ENCODE results near the gene AP1B1.
"Not testable (repeated sequence)": the region's sequence is repeated elsewhere in the genome, so short reads cannot be mapped to it uniquely, and the experiment has no call there.

Gene AP1B1

GRCh38 chr22:29388759-29389090, 355 bp upstream of the AP1B1 start:
- DNase-seq (ENCODE audit: low read depth in 2 of 2, low spot score in 1 of 2): no peak

GRCh38 chr22:29386708-29387107, 1.7 kb downstream of the AP1B1 start:
- DNase-seq (ENCODE audit: low read depth in 2 of 2, low spot score in 1 of 2): no peak

- no peak for DNase-seq (ENCODE audit: low read depth in 2 of 2, low spot score in 1 of 2)
Measured at GRCh38 chr22:29385748-29386147, 2.6 kb downstream of the AP1B1 start.

- DNase-seq (ENCODE audit: low read depth in 2 of 2, low spot score in 1 of 2): no peak
Measured at GRCh38 chr22:29385151-29385704, 3.1 kb downstream of the AP1B1 start.

GRCh38 chr22:29383740-29384139, 4.6 kb downstream of the AP1B1 start:
- no peak for DNase-seq (ENCODE audit: low read depth in 2 of 2, low spot score in 1 of 2)

GRCh38 chr22:29382580-29383302, 5.6 kb downstream of the AP1B1 start:
- DNase-seq (ENCODE audit: low read depth in 2 of 2, low spot score in 1 of 2): no peak

GRCh38 chr22:29380856-29381255, 7.5 kb downstream of the AP1B1 start:
- no peak for DNase-seq (ENCODE audit: low read depth in 2 of 2, low spot score in 1 of 2)

GRCh38 chr22:29380032-29380781, 8.2 kb downstream of the AP1B1 start:
- no peak for DNase-seq (ENCODE audit: low read depth in 2 of 2, low spot score in 1 of 2)

GRCh38 chr22:29379258-29379657, 9.1 kb downstream of the AP1B1 start:
- DNase-seq (ENCODE audit: low read depth in 2 of 2, low spot score in 1 of 2): no peak

GRCh38 chr22:29377979-29378378, 10.4 kb downstream of the AP1B1 start:
- DNase-seq (ENCODE audit: low read depth in 2 of 2, low spot score in 1 of 2): no peak

GRCh38 chr22:29376705-29377104, 11.7 kb downstream of the AP1B1 start:
- not testable (repeated sequence) for DNase-seq (ENCODE audit: low read depth in 2 of 2, low spot score in 1 of 2)

- DNase-seq (ENCODE audit: low read depth in 2 of 2, low spot score in 1 of 2): no peak
Measured at GRCh38 chr22:29375398-29376076, 12.8 kb downstream of the AP1B1 start.

GRCh38 chr22:29374806-29375205, 13.6 kb downstream of the AP1B1 start:
- DNase-seq (ENCODE audit: low read depth in 2 of 2, low spot score in 1 of 2): not testable (repeated sequence)

GRCh38 chr22:29374401-29374800, 14.0 kb downstream of the AP1B1 start:
- DNase-seq (ENCODE audit: low read depth in 2 of 2, low spot score in 1 of 2): no peak

- DNase-seq (ENCODE audit: low read depth in 2 of 2, low spot score in 1 of 2): no peak
Measured at GRCh38 chr22:29370537-29370936, 17.8 kb downstream of the AP1B1 start.

- DNase-seq (ENCODE audit: low read depth in 2 of 2, low spot score in 1 of 2): no peak
Measured at GRCh38 chr22:29369460-29369859, 18.9 kb downstream of the AP1B1 start.

- no peak for DNase-seq (ENCODE audit: low read depth in 2 of 2, low spot score in 1 of 2)
Measured at GRCh38 chr22:29359469-29359868, 28.9 kb downstream of the AP1B1 start.

GRCh38 chr22:29357193-29357890, 31.0 kb downstream of the AP1B1 start:
- not testable (repeated sequence) for DNase-seq (ENCODE audit: low read depth in 2 of 2, low spot score in 1 of 2)

GRCh38 chr22:29353860-29354259, 34.5 kb downstream of the AP1B1 start:
- DNase-seq (ENCODE audit: low read depth in 2 of 2, low spot score in 1 of 2): no peak

GRCh38 chr22:29353286-29353685, 35.1 kb downstream of the AP1B1 start:
- no peak for DNase-seq (ENCODE audit: low read depth in 2 of 2, low spot score in 1 of 2)

GRCh38 chr22:29352778-29353177, 35.6 kb downstream of the AP1B1 start:
- no peak for DNase-seq (ENCODE audit: low read depth in 2 of 2, low spot score in 1 of 2)
